OCI-LY1 (cell line): ENCODE measurements around the gene MCRS1.

Experiments
- CTCF ChIP-seq: fragments of 200-600 bp; sonication (generic), shearing (Covaris generic); IDR thresholded peaks from 2 replicates; pipeline ENCODE4 v1.5.1; 2017; ENCODE audit warnings: mild to moderate bottlenecking, antibody characterized with exemption, low read length, moderate library complexity, mixed read lengths
- EZH2 ChIP-seq: fragments of 200-600 bp; sonication (generic), shearing (Covaris generic); IDR thresholded peaks from 2 replicates; pipeline ENCODE4 v1.8.0; 2017; ENCODE audit warnings: borderline replicate concordance, mixed run types, mild to moderate bottlenecking, antibody characterized with exemption, low read length, moderate library complexity, mixed read lengths

- TF ChIP-seq CTCF (no peak), EZH2 (no peak)
Measured at GRCh38 chr12:49555631-49556390, 12.1 kb downstream of the MCRS1 start.
